Endothelial cell (in vitro differentiated cells): ENCODE measurements around the gene CIC. TPM values are rescaled to one million over a fixed set of nuclear protein-coding genes. Genes with fewer than 3 reads are reported as not detected.

Experiments used
- DNase-seq: peaks from one replicate; pipeline ENCODE4 v3.0.0; 2021; ENCODE audit warnings: low spot score
- H3K27ac Mint-ChIP-seq: one replicate; pipeline ENCODE4 v1.8.0; 2021; ENCODE audit warnings: mixed read lengths, inconsistent platforms; ENCODE audit not compliant: unreplicated experiment
- H3K27me3 Mint-ChIP-seq: one replicate; pipeline ENCODE4 v1.8.0; 2021; ENCODE audit warnings: mild to moderate bottlenecking, moderate library complexity, mixed read lengths, inconsistent platforms; ENCODE audit not compliant: unreplicated experiment
- H3K36me3 Mint-ChIP-seq: one replicate; pipeline ENCODE4 v1.8.0; 2021; ENCODE audit warnings: mild to moderate bottlenecking, low read depth, mixed read lengths, inconsistent platforms; ENCODE audit not compliant: unreplicated experiment
- H3K4me1 Mint-ChIP-seq: one replicate; pipeline ENCODE4 v1.8.0; 2021; ENCODE audit warnings: mild to moderate bottlenecking, mixed read lengths, inconsistent platforms; ENCODE audit not compliant: unreplicated experiment
- H3K4me3 Mint-ChIP-seq: one replicate; pipeline ENCODE4 v1.8.0; 2021; ENCODE audit warnings: mild to moderate bottlenecking, mixed read lengths, inconsistent platforms; ENCODE audit not compliant: unreplicated experiment
- H3K9me3 Mint-ChIP-seq: one replicate; pipeline ENCODE4 v1.8.0; 2021; ENCODE audit warnings: mixed read lengths, inconsistent platforms; ENCODE audit not compliant: unreplicated experiment
- CTCF ChIP-seq: fragments of 200-600 bp; sonication (generic); IDR thresholded peaks from one replicate; pipeline ENCODE4 v1.5.0; 2021; ENCODE audit warnings: antibody characterized with exemption; ENCODE audit not compliant: unreplicated experiment
- total RNA-seq: library from RNA; stranded (reverse); fragmentation: NEBNext Ultra II Directional; extraction: Animal tissue kit (Norgen Biotek cat#: 25700); gene quantifications from one replicate; pipeline ENCODE4 v1.2.1, GENCODE V29; 2021; ENCODE audit not compliant: unreplicated experiment

The CIC gene
- total RNA-seq, 1 donor from 2014 or later, result 85.7 TPM

DNA sequence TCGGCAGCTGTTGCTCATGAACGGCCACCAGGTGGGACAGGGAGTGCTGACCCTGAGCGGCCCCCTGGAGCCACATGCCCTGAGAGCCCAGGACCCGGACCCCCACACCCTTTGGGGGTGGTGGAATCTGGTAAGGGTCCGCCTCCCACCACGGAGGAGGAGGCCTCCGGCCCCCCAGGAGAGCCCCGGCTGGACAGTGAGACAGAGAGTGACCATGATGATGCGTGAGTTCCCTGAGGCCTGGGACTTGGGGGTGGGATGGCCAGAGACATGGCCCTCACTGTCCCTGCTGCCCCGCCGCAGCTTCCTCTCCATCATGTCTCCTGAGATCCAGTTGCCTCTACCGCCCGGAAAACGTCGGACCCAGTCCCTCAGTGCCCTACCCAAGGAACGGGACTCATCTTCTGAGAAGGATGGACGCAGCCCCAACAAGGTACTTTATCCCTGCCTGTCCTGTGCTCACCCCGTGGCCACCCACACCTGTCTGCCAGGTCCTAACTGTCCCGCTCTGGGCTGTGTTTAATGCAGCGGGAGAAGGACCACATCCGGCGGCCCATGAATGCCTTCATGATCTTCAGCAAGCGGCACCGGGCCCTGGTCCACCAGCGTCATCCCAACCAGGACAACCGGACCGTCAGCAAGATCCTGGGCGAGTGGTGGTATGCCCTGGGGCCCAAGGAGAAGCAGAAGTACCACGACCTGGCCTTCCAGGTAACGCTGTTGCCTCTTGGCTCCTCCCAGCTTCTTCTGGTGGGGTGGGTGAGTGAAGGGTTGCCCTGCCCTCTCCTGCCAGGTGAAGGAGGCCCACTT lies 18.2 kb downstream of the CIC start:
- H3K4me3 Mint-ChIP-seq, result no peak overlapping the region
- no peak overlapping the region for H3K27ac Mint-ChIP-seq
- no peak for TF ChIP-seq CTCF
- H3K27me3 Mint-ChIP-seq, result peaks cover 21% of the 10 kb centered on the region
- no peak for DNase-seq
- H3K4me1 Mint-ChIP-seq, result peaks cover 21% of the 10 kb centered on the region
- peaks cover 16% of the 10 kb centered on the region for H3K36me3 Mint-ChIP-seq
- no peaks in the 10 kb centered on the region for H3K9me3 Mint-ChIP-seq

DNA sequence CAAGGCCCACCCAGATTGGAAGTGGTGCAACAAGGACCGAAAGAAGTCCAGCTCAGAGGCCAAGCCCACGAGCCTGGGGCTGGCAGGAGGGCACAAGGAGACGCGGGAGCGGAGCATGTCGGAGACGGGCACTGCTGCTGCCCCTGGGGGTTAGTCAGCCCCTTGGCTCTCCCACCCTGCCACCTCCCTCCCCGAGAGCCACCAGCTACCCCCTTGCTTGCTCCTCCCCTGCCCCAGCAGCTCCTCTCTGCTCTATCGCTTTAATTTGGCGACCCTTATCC lies 18.7 kb downstream of the CIC start:
- H3K27me3 Mint-ChIP-seq, result peaks cover 21% of the 10 kb centered on the region
- peaks cover 16% of the 10 kb centered on the region for H3K36me3 Mint-ChIP-seq
- H3K9me3 Mint-ChIP-seq, result no peaks in the 10 kb centered on the region
- no peak overlapping the region for H3K27ac Mint-ChIP-seq
- no peak for DNase-seq
- TF ChIP-seq CTCF, result no peak
- H3K4me1 Mint-ChIP-seq, result peaks cover 17% of the 10 kb centered on the region
- no peak overlapping the region for H3K4me3 Mint-ChIP-seq

- DNase-seq, result no peak
- H3K27me3 Mint-ChIP-seq, result peaks cover 23% of the 10 kb centered on the region
- H3K36me3 Mint-ChIP-seq, result peaks cover 19% of the 10 kb centered on the region
- no peak overlapping the region for H3K4me3 Mint-ChIP-seq
- no peaks in the 10 kb centered on the region for H3K9me3 Mint-ChIP-seq
- H3K4me1 Mint-ChIP-seq, result peaks cover 17% of the 10 kb centered on the region
- no peak overlapping the region for H3K27ac Mint-ChIP-seq
- no peak for TF ChIP-seq CTCF
Observed at GRCh38 chr19:42288387-42288786, 19.3 kb downstream of the CIC start.

GRCh38 chr19:42288881-42289555 lies 20.0 kb downstream of the CIC start:
- Mint-ChIP-seq H3K9me3 (no peaks in the 10 kb centered on the region), H3K27ac (no peak overlapping the region), H3K4me3 (no peak overlapping the region), H3K27me3 (peaks cover 23% of the 10 kb centered on the region), H3K36me3 (peaks cover 20% of the 10 kb centered on the region), H3K4me1 (peaks cover 17% of the 10 kb centered on the region)
- no peak for TF ChIP-seq CTCF
- DNase-seq, result no peak

DNA sequence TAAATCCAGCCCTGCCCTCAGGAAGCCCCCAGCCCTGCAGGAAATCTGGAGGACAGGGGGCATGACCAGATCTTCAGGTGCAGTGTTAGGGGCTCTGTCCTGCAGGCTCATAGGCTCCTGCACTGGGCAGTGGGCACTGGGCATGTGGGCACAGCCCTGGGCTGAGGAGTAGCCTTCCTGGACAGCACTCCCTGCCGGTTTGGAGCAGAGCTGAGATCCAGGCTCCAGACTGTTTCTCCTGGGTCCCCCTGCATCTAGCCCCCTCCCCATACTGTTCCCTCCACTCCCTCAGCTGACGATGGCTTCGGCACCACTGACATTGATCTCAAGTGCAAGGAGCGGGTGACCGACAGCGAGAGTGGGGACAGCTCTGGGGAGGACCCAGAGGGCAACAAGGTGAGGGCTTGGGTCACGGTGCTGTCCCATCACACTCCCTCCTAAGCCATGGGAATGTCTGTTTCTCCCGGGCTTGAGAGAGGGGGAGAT lies 20.5 kb downstream of the CIC start:
- H3K9me3 Mint-ChIP-seq, result no peaks in the 10 kb centered on the region
- peaks cover 23% of the 10 kb centered on the region for H3K27me3 Mint-ChIP-seq
- no peak overlapping the region for H3K4me3 Mint-ChIP-seq
- H3K4me1 Mint-ChIP-seq, result peaks cover 17% of the 10 kb centered on the region
- H3K36me3 Mint-ChIP-seq, result peaks cover 20% of the 10 kb centered on the region
- no peak for TF ChIP-seq CTCF
- no peak overlapping the region for H3K27ac Mint-ChIP-seq
- no peak for DNase-seq
